ENCODE measurements around the gene SCARB1. TPM values are rescaled to one million over a fixed set of nuclear protein-coding genes. Genes with fewer than 3 reads are reported as not detected.

Gene SCARB1
- total RNA-seq, 4 donors from 2014 or later: 18.6 to 41.8 (median 26.7) TPM

- TF ChIP-seq POLR2A (IDR thresholded peaks at IDR 0.05) (no peak), CTCF (IDR thresholded peaks at IDR 0.05) (no peak)
- H3K4me3 ChIP-seq (ENCODE audit: low read depth, poor library complexity, severe bottlenecking): no peak overlapping the region
- intact Hi-C loops (cut with DNase I; ENCODE audit: low total_unique reads): no loop called here
- no peak for DNase-seq (ENCODE audit: low spot score in 2 of 2)
- 83 to 89% methylated on average over 16 of the region's 16 CpGs for WGBS, 2 donors
Measured at GRCh38 chr12:124823272-124823970, 40.2 kb downstream of the SCARB1 start.

- 93 to 98% methylated on average over 6 of the region's 6 CpGs for WGBS, 2 donors
- no peak for DNase-seq (ENCODE audit: low spot score in 2 of 2)
- intact Hi-C loops (cut with DNase I; ENCODE audit: low total_unique reads): no loop called here
- no peak overlapping the region for H3K4me3 ChIP-seq (ENCODE audit: low read depth, poor library complexity, severe bottlenecking)
- TF ChIP-seq POLR2A (IDR thresholded peaks at IDR 0.05): no peak
- no peak for TF ChIP-seq CTCF (IDR thresholded peaks at IDR 0.05)
Measured at GRCh38 chr12:124822218-124822617, 41.4 kb downstream of the SCARB1 start.

GRCh38 chr12:124821252-124822200 is 42.1 kb downstream of the SCARB1 start:
- no peak for TF ChIP-seq POLR2A (IDR thresholded peaks at IDR 0.05)
- TF ChIP-seq CTCF (IDR thresholded peaks at IDR 0.05): no peak
- 87 to 91% methylated on average over 16 of the region's 16 CpGs for WGBS, 2 donors
- no peak for DNase-seq (ENCODE audit: low spot score in 2 of 2)
- H3K4me3 ChIP-seq (ENCODE audit: low read depth, poor library complexity, severe bottlenecking): no peak overlapping the region
- intact Hi-C loops (cut with DNase I; ENCODE audit: low total_unique reads): no loop called here

- intact Hi-C loops (cut with DNase I; ENCODE audit: low total_unique reads): no loop called here
- H3K4me3 ChIP-seq (ENCODE audit: low read depth, poor library complexity, severe bottlenecking): no peak overlapping the region
- no peak for DNase-seq (ENCODE audit: low spot score in 2 of 2)
- TF ChIP-seq CTCF (IDR thresholded peaks at IDR 0.05) (no peak), POLR2A (IDR thresholded peaks at IDR 0.05) (no peak)
- WGBS, 2 donors: 91 to 96% methylated on average over 9 of the region's 9 CpGs
Measured at GRCh38 chr12:124820199-124820598, 43.5 kb downstream of the SCARB1 start.

- no peak overlapping the region for H3K4me3 ChIP-seq (ENCODE audit: low read depth, poor library complexity, severe bottlenecking)
- TF ChIP-seq CTCF (IDR thresholded peaks at IDR 0.05) (no peak), POLR2A (IDR thresholded peaks at IDR 0.05) (no peak)
- DNase-seq (ENCODE audit: low spot score in 2 of 2): no peak
- 94 to 95% methylated on average over 10 of the region's 10 CpGs for WGBS, 2 donors
- intact Hi-C loops (cut with DNase I; ENCODE audit: low total_unique reads): no loop called here
Measured at GRCh38 chr12:124819525-124819924, 44.1 kb downstream of the SCARB1 start.

Measured in lower leg skin (tissue), 4 donors.